Cardiac muscle cell (in vitro differentiated cells and primary cell): ENCODE data around the gene NLRC5. TPM values are rescaled to one million over a fixed set of nuclear protein-coding genes. Genes with fewer than 3 reads are reported as not detected.
A peak's percentile ranks its signal among the peaks of the same experiment; 100 is the strongest.

ENCODE experiments used
- DNase-seq, 2 donors: peaks; one replicate each; pipeline versions ENCODE4 v3.0.0 to v3.0.0-alpha.2; 2010 to 2017; ENCODE audit warnings: low read depth in 1 of 2, low spot score in 1 of 2
- H3K27ac ChIP-seq: fragments of 200-600 bp; sonication (generic); 2 replicates; pipeline ENCODE4 v1.5.1; 2016
- H3K27me3 ChIP-seq: fragments of 200-600 bp; sonication (generic); 2 replicates; pipeline ENCODE4 v1.6.0; 2016; ENCODE audit warnings: control low read depth
- H3K36me3 ChIP-seq: fragments of 200-600 bp; sonication (generic); 2 replicates; pipeline ENCODE4 v1.5.1; 2016; ENCODE audit warnings: control low read depth
- H3K4me1 ChIP-seq: fragments of 200-600 bp; sonication (generic); 2 replicates; pipeline ENCODE4 v1.8.1; 2017; ENCODE audit warnings: low read depth, mild to moderate bottlenecking, mixed run types
- H3K4me3 ChIP-seq: fragments of 200-600 bp; sonication (generic); 2 replicates; pipeline ENCODE4 v1.5.1; 2016; ENCODE audit warnings: mild to moderate bottlenecking
- H3K9me3 ChIP-seq: fragments of 200-600 bp; sonication (generic); 2 replicates; pipeline ENCODE4 v1.5.1; 2017; ENCODE audit warnings: low read depth, mild to moderate bottlenecking, control low read depth
- CTCF ChIP-seq: IDR thresholded peaks from 2 replicates; pipeline ENCODE4 v1.5.1; 2012; ENCODE audit warnings: low read depth, mild to moderate bottlenecking, low read length
- polyA plus RNA-seq: library from polyadenylated mRNA; unstranded; fragments of >200 nt; fragmentation: Nextera tagmentation; extraction: Ambion mirVana; gene quantifications from 2 replicates; pipeline ENCODE4 v1.2.1, GENCODE V29; 2016
- total RNA-seq: library from RNA; depleted of rRNA; stranded (reverse); fragments of >200 nt; gene quantifications from 2 replicates; pipeline ENCODE4 v1.2.3, GENCODE V29; 2016

The NLRC5 gene
- total and polyA plus RNA-seq, 2 experiments from 2014 or later: not detected

GRCh38 chr16:57045694-57046381, 56.5 kb downstream of the NLRC5 start:
- TF ChIP-seq CTCF: peak; percentile 84

GRCh38 chr16:57048095-57048494, 58.7 kb downstream of the NLRC5 start:
- Histone ChIP-seq H3K27me3 (no peaks in the 10 kb centered on the region), H3K36me3 (no peaks in the 10 kb centered on the region), H3K27ac (no peak overlapping the region), H3K9me3 (no peaks in the 10 kb centered on the region), H3K4me1 (no peaks in the 10 kb centered on the region), H3K4me3 (no peak overlapping the region)
- no peak for TF ChIP-seq CTCF
- no peak for DNase-seq

More at GRCh38 chr16:57045694-57046381, 56.5 kb downstream of the NLRC5 start:
- H3K36me3 ChIP-seq: no peaks in the 10 kb centered on the region
- DNase-seq: peak; percentile 75 to 76
- H3K4me3 ChIP-seq: no peak overlapping the region
- H3K4me1 ChIP-seq: no peaks in the 10 kb centered on the region
- H3K27ac ChIP-seq: no peak overlapping the region
- no peaks in the 10 kb centered on the region for H3K9me3 ChIP-seq
- H3K27me3 ChIP-seq: no peaks in the 10 kb centered on the region

GRCh38 chr16:57049678-57050077, 60.3 kb downstream of the NLRC5 start:
- Histone ChIP-seq H3K27me3 (no peaks in the 10 kb centered on the region), H3K27ac (no peak overlapping the region), H3K36me3 (no peaks in the 10 kb centered on the region), H3K4me1 (no peaks in the 10 kb centered on the region), H3K9me3 (no peaks in the 10 kb centered on the region), H3K4me3 (no peak overlapping the region)
- no peak for TF ChIP-seq CTCF
- no peak for DNase-seq

- no peak for DNase-seq
- Histone ChIP-seq H3K27ac (no peak overlapping the region), H3K4me1 (no peaks in the 10 kb centered on the region), H3K9me3 (no peaks in the 10 kb centered on the region), H3K36me3 (no peaks in the 10 kb centered on the region), H3K27me3 (no peaks in the 10 kb centered on the region), H3K4me3 (no peak overlapping the region)
- TF ChIP-seq CTCF: no peak
These were observed 62.4 kb downstream of the NLRC5 start for GRCh38 chr16:57051696-57052228.

GRCh38 chr16:57053206-57053605, 63.8 kb downstream of the NLRC5 start:
- no peak for DNase-seq
- H3K36me3 ChIP-seq: no peaks in the 10 kb centered on the region
- H3K27me3 ChIP-seq: no peaks in the 10 kb centered on the region
- no peaks in the 10 kb centered on the region for H3K4me1 ChIP-seq
- H3K4me3 ChIP-seq: no peak overlapping the region
- no peak overlapping the region for H3K27ac ChIP-seq
- no peaks in the 10 kb centered on the region for H3K9me3 ChIP-seq
- TF ChIP-seq CTCF: no peak
